ENCODE data around the gene CDNF. TPM values are rescaled to one million over a fixed set of nuclear protein-coding genes. Genes with fewer than 3 reads are reported as not detected.
"Not testable (repeated sequence)": the region's sequence is repeated elsewhere in the genome, so short reads cannot be mapped to it uniquely, and the experiment has no call there.

Gene CDNF
- total RNA-seq, 3 donors from 2014 or later, result 2.9 to 6.2 (median 5.1) TPM

- TF ChIP-seq POLR2A (IDR thresholded peaks at IDR 0.05), result no peak
- no peak for TF ChIP-seq CTCF (IDR thresholded peaks at IDR 0.05)
- TF ChIP-seq POLR2AphosphoS5 (IDR thresholded peaks at IDR 0.05), result no peak
- Histone ChIP-seq H3K9me3 (no peaks in the 10 kb centered on the region), H3K4me3 (no peak overlapping the region), H3K4me1 (no peaks in the 10 kb centered on the region), H3K27me3 (no peaks in the 10 kb centered on the region), H3K27ac (no peak overlapping the region), H3K36me3 (peaks cover 3% of the 10 kb centered on the region)
- intact Hi-C loops (cut with DNase I; ENCODE audit: low total_unique reads), result no loop called here
- no peak for DNase-seq (ENCODE audit: low spot score in 2 of 2)
These were observed 35.4 kb upstream of the CDNF start for GRCh38 chr10:14873090-14873760.

- H3K9me3 ChIP-seq; H3K27me3 ChIP-seq; H3K4me1 ChIP-seq; intact Hi-C loops (cut with DNase I; ENCODE audit: low total_unique reads); DNase-seq (ENCODE audit: low spot score in 2 of 2); H3K27ac ChIP-seq; H3K4me3 ChIP-seq: not testable (repeated sequence)
- peaks cover 10% of the 10 kb centered on the region for H3K36me3 ChIP-seq
These were observed 27.0 kb upstream of the CDNF start for GRCh38 chr10:14864871-14865270.

DNA sequence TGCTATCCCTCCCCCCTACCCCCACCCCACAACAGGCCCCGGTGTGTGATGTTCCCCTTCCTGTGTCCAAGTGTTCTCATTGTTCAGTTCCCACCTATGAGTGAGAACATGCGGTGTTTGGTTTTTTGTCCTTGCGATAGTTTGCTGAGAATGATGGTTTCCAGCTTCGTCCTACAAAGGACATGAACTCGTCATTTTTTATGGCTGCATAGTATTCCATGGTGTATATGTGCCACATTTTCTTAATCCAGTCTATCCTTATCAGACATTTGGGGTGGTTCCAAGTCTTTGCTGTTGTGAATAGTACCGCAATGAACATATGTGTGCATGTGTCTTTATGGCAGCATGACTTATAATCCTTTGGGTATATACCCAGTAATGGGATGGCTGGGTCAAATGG lies 26.6 kb upstream of the CDNF start:
- H3K27ac ChIP-seq; H3K4me1 ChIP-seq; H3K4me3 ChIP-seq; H3K27me3 ChIP-seq; H3K9me3 ChIP-seq; intact Hi-C loops (cut with DNase I; ENCODE audit: low total_unique reads); DNase-seq (ENCODE audit: low spot score in 2 of 2): not testable (repeated sequence)
- peaks cover 10% of the 10 kb centered on the region for H3K36me3 ChIP-seq

DNA sequence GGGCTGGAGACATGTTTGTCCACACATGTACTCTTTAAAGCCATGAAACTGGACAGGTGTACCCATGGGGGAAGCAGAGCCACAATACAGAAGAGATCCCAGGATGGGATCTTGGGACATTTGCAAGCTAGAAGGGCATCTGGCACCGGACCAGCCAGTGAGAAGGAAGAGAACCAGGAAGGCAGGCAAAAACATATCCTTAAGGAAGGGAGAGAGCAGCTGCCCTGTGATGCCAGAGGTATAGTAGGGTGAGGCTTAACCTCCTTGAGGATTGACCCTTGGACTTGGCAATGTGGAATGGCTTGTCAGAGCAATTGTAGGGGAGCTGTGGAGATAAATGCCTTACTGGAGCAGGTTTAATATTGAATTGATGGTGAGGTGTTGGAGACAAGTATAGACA lies 23.0 kb upstream of the CDNF start:
- intact Hi-C loops (cut with DNase I; ENCODE audit: low total_unique reads), result no loop called here
- no peaks in the 10 kb centered on the region for H3K36me3 ChIP-seq
- no peaks in the 10 kb centered on the region for H3K27me3 ChIP-seq
- no peak overlapping the region for H3K4me3 ChIP-seq
- TF ChIP-seq POLR2AphosphoS5 (IDR thresholded peaks at IDR 0.05), result no peak
- no peak for TF ChIP-seq POLR2A (IDR thresholded peaks at IDR 0.05)
- TF ChIP-seq CTCF (IDR thresholded peaks at IDR 0.05), result no peak
- H3K4me1 ChIP-seq, result no peaks in the 10 kb centered on the region
- DNase-seq (ENCODE audit: low spot score in 2 of 2), result no peak
- H3K9me3 ChIP-seq, result no peaks in the 10 kb centered on the region
- H3K27ac ChIP-seq, result no peak overlapping the region

DNA sequence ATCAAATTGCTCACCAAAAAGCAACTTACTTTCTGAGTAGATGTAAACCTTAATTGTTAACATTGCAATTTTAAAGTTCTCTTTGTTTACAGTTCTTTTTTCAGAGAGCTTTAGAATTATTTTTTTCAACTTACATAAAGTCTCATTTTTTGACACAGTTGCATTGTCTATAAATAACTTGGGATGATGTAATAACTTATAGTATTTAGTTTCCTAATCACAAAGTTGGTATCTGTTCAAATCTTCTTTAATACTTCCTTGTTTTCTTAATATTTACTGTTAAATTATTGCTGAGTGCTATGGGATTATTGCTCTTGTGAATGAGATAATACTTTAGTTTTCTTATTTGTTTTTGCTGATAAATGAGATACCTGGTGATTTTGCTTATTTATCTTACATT lies 21.9 kb upstream of the CDNF start:
- intact Hi-C loops (cut with DNase I; ENCODE audit: low total_unique reads), result no loop called here
- no peak for DNase-seq (ENCODE audit: low spot score in 2 of 2)
- no peak overlapping the region for H3K27ac ChIP-seq
- no peaks in the 10 kb centered on the region for H3K4me1 ChIP-seq
- H3K27me3 ChIP-seq, result no peaks in the 10 kb centered on the region
- TF ChIP-seq POLR2AphosphoS5 (IDR thresholded peaks at IDR 0.05), result no peak
- no peak for TF ChIP-seq CTCF (IDR thresholded peaks at IDR 0.05)
- no peak for TF ChIP-seq POLR2A (IDR thresholded peaks at IDR 0.05)
- no peaks in the 10 kb centered on the region for H3K9me3 ChIP-seq
- H3K4me3 ChIP-seq, result no peak overlapping the region
- H3K36me3 ChIP-seq, result no peaks in the 10 kb centered on the region

GRCh38 chr10:14859043-14859442 lies 21.2 kb upstream of the CDNF start:
- Histone ChIP-seq H3K9me3 (no peaks in the 10 kb centered on the region), H3K27ac (no peak overlapping the region), H3K36me3 (no peaks in the 10 kb centered on the region), H3K4me1 (no peaks in the 10 kb centered on the region), H3K4me3 (no peak overlapping the region), H3K27me3 (no peaks in the 10 kb centered on the region)
- TF ChIP-seq POLR2AphosphoS5 (IDR thresholded peaks at IDR 0.05) (no peak), POLR2A (IDR thresholded peaks at IDR 0.05) (no peak), CTCF (IDR thresholded peaks at IDR 0.05) (no peak)
- no peak for DNase-seq (ENCODE audit: low spot score in 2 of 2)
- intact Hi-C loops (cut with DNase I; ENCODE audit: low total_unique reads), result no loop called here
